ENCODE results near the gene TM9SF4. TPM values are rescaled to one million over a fixed set of nuclear protein-coding genes. Genes with fewer than 3 reads are reported as not detected.

The TM9SF4 gene
- total RNA-seq, 1 donor from 2014 or later = 27.0 TPM

GRCh38 chr20:32123088-32123487 lies 13.6 kb downstream of the TM9SF4 start:
- H3K4me1 ChIP-seq = peaks cover 2% of the 10 kb centered on the region

GRCh38 chr20:32124916-32125454 lies 15.5 kb downstream of the TM9SF4 start:
- no peaks in the 10 kb centered on the region for H3K9me3 ChIP-seq (replicated peaks)
- H3K4me1 ChIP-seq = peaks cover 2% of the 10 kb centered on the region
- TF ChIP-seq CTCF (IDR thresholded peaks at IDR 0.05; ENCODE audit: borderline replicate concordance) = no peak
- no peak overlapping the region for H3K27ac ChIP-seq (replicated peaks)
- H3K27me3 ChIP-seq (ENCODE audit: low read depth) = no peaks in the 10 kb centered on the region
- H3K4me3 ChIP-seq = no peak overlapping the region
- peaks cover 11% of the 10 kb centered on the region for H3K36me3 ChIP-seq
- intact Hi-C loops (cut with micrococcal nuclease) = no loop called here
- no peak for DNase-seq

More at GRCh38 chr20:32123088-32123487, 13.6 kb downstream of the TM9SF4 start:
- TF ChIP-seq CTCF (IDR thresholded peaks at IDR 0.05; ENCODE audit: borderline replicate concordance) = no peak
- Histone ChIP-seq H3K27ac (replicated peaks) (no peak overlapping the region), H3K36me3 (peaks cover 11% of the 10 kb centered on the region), H3K9me3 (replicated peaks) (no peaks in the 10 kb centered on the region), H3K4me3 (no peak overlapping the region), H3K27me3 (ENCODE audit: low read depth) (no peaks in the 10 kb centered on the region)
- intact Hi-C loops (cut with micrococcal nuclease) = no loop called here
- no peak for DNase-seq

GRCh38 chr20:32125506-32125905 lies 16.0 kb downstream of the TM9SF4 start:
- TF ChIP-seq CTCF (IDR thresholded peaks at IDR 0.05; ENCODE audit: borderline replicate concordance) = no peak
- no peak for DNase-seq
- intact Hi-C loops (cut with micrococcal nuclease) = no loop called here
- H3K27ac ChIP-seq (replicated peaks) = no peak overlapping the region
- H3K4me1 ChIP-seq = peaks cover 8% of the 10 kb centered on the region
- H3K4me3 ChIP-seq = no peak overlapping the region
- no peaks in the 10 kb centered on the region for H3K27me3 ChIP-seq (ENCODE audit: low read depth)
- no peaks in the 10 kb centered on the region for H3K9me3 ChIP-seq (replicated peaks)
- peaks cover 11% of the 10 kb centered on the region for H3K36me3 ChIP-seq

GRCh38 chr20:32126919-32127318 lies 17.4 kb downstream of the TM9SF4 start:
- no peak overlapping the region for H3K4me3 ChIP-seq
- no peaks in the 10 kb centered on the region for H3K9me3 ChIP-seq (replicated peaks)
- H3K27ac ChIP-seq (replicated peaks) = no peak overlapping the region
- peaks cover 15% of the 10 kb centered on the region for H3K4me1 ChIP-seq
- TF ChIP-seq CTCF (IDR thresholded peaks at IDR 0.05; ENCODE audit: borderline replicate concordance) = no peak
- intact Hi-C loops (cut with micrococcal nuclease) = no loop called here
- DNase-seq = no peak
- peaks cover 11% of the 10 kb centered on the region for H3K36me3 ChIP-seq
- no peaks in the 10 kb centered on the region for H3K27me3 ChIP-seq (ENCODE audit: low read depth)

GRCh38 chr20:32127347-32127746 lies 17.8 kb downstream of the TM9SF4 start:
- H3K4me1 ChIP-seq = peaks cover 15% of the 10 kb centered on the region
- peaks cover 11% of the 10 kb centered on the region for H3K36me3 ChIP-seq
- H3K4me3 ChIP-seq = no peak overlapping the region
- intact Hi-C loops (cut with micrococcal nuclease) = no loop called here
- H3K27me3 ChIP-seq (ENCODE audit: low read depth) = no peaks in the 10 kb centered on the region
- H3K27ac ChIP-seq (replicated peaks) = no peak overlapping the region
- TF ChIP-seq CTCF (IDR thresholded peaks at IDR 0.05; ENCODE audit: borderline replicate concordance) = no peak
- H3K9me3 ChIP-seq (replicated peaks) = no peaks in the 10 kb centered on the region
- DNase-seq = no peak
